Measurements from ENCODE around the gene GNAI2.
"Not testable (repeated sequence)": the region's sequence is repeated elsewhere in the genome, so short reads cannot be mapped to it uniquely, and the experiment has no call there.

The GNAI2 gene

DNA sequence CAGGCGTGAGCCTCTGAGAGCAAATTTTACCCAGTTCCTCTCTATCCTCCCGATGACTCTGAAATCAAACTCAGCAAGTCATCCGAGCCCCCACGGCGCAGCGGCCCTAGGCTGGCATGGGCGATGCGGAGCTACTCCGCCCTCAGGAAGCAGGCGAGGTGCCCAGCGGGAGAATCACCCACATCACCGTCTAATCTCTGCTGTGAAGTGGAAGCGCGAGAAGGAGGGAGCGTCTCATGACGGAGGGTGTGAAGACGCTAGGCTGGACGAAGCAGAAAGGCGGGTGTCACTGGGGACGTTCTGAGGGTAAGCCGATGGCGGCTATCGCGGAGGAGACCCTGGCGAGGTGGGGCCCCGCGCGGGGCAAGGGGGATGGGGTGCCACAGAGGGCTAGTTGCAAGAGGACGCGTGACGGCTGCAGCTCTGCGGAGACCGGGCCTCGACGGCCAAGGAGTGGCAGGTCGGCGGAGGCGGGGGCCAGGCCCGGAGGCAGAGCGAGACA is 9.1 kb upstream of the GNAI2 start:
- DNase-seq (ENCODE audit: low spot score) = peak; percentile 61

DNA sequence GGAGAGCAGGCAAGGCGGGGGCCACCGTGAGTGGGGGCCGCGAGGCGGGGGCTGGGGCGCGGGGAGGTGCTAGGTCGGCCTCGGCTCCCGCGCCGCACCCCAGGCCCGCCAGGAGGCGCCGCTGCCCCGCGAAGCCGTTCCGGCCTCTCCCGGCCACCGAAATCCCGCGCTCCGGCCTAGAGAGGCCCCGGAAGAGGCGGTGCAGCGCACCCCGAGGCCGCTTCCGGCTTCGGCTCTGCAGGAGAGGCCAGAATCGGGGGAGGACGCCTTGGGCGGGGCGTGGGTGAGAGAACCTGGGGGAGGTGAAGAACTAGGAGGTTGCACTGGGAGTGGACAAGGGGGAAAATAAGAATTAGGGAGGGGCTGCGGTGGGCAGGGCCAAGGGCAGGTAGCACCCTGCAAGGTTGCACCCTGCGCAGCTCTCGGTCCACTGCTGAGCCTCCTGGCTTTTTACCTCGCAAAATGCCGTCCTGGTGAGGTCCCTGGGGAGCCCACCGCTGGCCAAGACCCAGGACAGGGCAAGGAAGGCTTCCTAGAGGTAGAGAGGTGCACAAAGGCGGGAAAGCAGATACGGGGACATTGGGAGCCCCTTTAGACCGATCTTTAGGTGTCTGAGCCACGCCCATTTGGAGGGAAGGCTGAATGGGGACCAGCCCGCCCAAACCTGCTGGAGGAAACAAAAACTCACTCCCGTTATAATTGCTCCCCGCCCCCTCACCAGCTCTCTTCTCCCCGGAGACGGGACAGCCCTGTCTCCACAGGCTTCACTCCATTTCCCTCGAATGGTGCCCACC is 8.4 kb upstream of the GNAI2 start:
- peak; percentile 96 for DNase-seq (ENCODE audit: low spot score)

DNA sequence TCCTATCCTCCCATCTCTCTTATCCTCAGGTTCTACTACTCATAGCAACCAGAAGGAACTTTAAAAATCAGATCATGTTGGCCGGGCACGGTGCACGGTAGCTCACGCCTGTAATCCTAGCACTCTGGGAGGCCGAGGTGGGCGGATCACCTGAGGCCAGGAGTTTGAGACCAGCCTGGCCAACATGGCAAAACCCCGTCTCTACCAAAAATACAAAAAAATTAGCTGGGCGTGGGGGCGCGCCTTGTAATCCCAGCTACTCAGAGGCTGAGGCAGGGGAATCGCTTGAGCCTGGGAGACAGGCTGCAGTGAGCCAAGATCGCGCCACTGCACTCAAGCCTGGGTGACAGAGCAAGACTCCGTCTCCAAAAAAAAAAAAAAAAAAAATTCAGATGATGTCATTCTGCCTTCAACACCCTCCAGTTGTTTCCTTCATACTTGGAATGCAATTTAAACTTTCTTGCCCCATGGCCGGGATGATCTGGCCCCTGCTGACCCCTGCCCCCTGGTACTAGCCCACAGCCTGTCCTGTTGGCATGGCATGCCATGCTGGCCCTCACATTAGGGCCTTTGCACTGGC is 7.7 kb upstream of the GNAI2 start:
- not testable (repeated sequence) for DNase-seq (ENCODE audit: low spot score)

DNA sequence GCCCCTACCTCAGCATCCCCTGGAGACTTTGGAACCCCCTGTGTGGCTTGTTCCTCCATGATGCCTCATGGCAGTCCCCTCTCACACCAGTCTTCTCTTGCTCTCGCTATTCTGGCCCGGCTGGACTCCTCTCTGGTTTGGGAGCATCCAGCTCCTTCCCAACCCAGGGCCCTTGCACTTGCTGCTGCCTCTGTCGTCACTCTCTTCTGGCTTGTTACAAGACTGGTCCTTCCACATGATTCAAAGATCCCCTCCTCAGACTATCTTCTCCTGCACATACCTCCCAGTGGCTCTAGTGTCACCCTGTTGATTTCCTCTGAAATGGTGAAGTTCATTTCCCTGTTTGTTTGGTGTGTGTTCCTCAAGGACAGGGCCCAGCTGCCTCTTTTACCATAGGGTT is 6.5 kb upstream of the GNAI2 start:
- no peak for DNase-seq (ENCODE audit: low spot score)

DNA sequence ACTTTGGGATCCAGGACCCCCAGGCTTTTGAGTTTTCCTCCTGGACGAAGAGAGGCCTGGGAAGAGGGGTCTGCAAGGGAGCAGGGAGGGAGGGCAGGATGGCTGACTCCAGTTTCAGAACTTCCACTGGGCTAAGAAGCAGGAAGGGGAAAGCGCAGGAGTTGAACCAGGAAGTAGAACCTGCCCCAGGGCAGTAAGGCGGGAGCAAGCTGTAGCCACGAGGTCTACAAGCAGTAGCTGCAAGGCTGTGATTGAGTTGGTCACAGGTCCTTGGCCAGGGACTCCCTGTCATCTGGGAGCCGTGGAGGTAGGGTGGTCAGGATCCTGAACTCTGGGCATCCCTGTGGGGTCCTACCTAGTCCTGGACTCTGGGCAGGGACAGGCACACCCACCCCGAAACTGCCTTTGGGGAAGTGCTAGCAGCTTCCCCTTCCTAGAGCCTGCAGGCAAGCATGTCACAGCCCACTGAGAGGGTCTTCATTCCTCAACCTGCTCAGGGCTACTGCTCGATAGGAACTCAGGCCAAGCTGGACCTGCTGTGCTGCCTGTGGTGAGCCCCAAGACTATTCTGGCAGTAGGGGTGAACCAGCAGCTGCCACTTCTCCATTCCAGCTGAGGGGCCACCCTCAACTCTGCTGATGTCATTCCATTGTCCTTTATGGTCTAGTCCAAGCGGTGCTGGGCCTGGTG is 5.8 kb upstream of the GNAI2 start:
- DNase-seq (ENCODE audit: low spot score) = no peak

DNA sequence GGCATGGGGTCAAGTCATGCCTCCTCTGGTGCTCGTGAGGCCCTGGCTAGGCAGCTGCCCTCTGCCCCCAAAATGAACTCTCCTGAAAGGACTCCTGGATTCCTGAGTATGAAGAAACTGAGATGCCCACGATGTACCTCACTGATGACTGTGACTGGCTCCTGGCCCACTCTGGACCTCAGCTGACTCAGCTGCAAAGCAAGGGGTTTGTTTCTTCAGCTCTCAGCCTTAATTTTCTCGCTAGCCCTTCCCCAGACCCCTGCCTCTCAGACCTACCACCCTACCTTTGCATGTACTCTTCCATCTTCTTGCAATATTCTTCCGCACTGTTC is 5.2 kb upstream of the GNAI2 start:
- no peak for DNase-seq (ENCODE audit: low spot score)

DNA sequence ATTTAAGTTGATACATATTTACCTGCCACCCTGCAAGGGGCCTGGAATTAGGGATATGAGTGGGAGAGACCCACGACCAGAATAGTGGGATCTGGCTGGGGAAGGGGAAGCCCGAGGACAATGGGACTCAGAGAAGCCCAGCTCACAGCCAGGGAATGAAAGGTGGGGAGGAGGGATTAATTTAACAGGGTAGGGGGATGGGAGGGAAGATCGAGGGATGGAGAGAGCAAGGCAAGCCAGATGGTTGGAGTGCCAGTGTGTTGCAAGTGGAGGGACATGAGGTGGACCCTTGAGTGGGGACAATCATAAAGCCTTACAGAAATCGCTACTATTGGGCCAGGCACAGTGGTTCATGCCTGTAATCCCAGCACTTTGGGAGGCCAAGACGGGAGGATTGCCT is 4.4 kb upstream of the GNAI2 start:
- no peak for DNase-seq (ENCODE audit: low spot score)

DNA sequence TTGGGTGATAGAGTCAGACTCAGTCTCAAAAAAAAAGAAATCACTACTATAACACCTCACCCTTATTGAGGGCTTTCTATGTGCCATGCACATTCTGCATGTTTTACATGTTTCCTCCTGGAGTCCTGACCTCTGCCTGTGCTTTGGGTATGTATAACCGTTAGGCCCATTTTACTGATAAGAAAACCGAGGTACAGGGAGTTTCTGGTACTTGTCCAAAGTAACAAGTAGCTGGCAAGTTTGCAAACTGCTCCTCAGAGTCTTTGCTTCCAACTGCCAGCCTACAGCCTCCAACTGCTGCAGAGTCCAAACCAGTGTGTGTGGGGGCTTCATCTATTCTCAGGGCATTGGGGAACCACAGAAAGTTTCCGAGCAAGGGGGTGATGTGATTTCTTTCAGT is 3.7 kb upstream of the GNAI2 start:
- no peak for DNase-seq (ENCODE audit: low spot score)

DNA sequence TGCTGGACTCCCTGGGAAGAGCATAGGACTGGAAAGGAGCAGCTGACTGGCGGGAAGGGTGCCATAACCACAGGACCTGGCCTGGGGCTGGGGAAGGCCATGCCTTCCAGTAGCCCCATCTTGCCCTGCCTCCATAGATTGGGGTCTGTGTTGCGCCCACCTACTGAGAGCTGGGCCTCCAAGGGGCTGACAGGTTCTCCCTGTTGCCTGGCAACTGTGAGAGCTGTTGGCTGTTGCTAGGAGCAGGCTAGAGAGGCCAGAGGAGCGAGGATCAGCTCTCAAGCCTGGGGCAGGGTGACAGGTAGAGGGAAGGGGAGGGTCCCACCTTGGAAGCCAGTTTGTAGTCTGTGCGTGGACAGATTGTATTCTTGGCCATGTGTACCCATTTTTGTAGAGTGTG is 2.8 kb upstream of the GNAI2 start:
- DNase-seq (ENCODE audit: low spot score) = no peak

DNA sequence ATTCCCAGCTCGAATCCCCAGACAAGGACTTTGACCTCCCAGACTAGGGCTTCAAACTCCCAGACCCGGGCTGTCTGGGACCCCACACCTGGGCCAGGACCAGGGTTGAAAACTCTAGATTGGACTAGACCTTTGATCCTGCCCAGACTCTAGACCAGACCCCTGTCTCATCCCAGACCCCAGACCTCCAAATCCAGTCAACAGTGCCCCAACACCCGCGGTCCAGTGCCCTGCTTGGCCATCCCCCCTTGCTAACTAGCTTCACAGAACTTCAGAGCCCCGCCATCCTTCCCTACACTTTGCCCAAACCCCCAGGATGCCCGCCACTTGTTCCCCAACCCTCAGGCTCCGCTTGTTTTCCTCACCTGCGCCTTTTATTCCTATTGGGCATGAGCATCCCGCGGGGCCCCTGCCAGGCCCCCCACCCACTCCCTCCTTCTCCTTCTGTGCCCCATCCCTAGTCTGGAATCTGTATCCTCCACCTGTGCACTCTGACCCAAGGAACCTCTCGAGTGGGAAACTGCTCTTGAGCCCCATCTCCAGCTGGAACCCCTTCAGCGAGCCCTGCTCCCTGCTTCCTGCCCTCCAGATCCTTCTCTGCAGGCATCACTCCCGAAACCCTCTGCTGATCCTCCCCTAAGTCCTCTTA is 604 bp downstream of the GNAI2 start:
- DNase-seq (ENCODE audit: low spot score) = no peak

DNA sequence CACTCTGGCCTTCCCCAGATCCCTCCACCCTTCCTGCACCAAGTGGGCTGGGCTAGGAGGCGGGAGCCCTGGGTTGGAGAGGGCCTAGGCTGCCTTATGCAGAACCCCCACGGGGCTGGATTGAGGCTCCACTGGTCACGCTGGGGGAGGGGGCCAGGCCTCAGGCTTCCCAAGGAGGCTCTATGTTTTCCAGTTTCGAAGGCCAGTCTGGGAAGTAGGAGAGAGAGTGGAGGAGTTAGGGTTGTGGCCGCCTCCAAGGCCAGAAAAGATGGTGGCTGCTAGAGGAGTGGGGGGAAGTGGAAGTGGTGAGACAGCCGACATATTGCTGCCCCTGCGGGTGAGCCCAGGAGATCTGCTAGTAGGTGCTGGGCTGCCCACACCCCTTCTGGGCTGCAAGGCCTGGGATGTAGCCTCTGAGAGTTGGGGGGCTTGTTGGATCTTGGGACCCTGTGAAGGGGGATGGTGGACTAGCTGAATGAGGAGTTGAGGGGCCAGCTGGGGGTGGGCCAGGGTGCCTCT is 1.2 kb downstream of the GNAI2 start:
- peak; percentile 65 for DNase-seq (ENCODE audit: low spot score)

DNA sequence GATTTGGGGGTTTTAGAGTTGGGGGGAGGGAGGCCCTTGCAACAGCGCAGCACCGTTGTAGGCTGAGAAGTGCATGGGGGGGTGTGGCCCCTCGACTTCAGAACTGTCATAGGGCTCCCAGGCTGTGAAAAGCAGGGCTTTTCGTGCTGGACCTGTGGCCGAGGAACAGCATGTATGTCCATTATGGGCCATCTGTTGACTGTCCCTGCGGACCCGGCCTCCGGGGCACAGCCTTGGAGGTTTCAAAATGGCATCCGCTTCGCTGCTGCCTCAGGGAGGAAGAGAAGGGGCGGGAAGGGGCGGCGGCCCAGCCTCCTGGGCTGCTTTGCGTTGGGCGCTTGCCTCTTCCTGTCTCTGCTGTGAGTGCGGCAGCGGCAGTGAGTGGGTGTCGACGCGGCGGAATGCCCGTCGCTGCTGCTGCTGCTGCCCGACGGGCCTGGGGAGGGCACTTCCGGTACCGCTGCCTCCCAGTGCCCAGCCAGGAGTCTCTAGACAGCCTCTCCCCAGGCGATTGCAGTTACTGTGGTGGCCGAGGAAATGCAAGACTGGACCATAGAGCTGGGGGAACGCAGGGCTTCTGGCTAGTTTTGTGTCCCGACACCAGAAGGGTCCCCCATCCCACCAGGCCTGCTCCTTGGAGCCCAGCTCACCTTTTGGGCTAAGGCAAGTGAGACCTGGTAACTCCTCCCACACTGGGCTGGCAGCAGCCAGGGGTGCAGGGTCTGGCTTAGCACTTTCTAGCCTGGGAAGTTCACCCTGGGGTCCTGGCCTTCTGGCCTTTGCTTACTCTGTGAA is 1.9 kb downstream of the GNAI2 start:
- peak; percentile 92 for DNase-seq (ENCODE audit: low spot score)

DNA sequence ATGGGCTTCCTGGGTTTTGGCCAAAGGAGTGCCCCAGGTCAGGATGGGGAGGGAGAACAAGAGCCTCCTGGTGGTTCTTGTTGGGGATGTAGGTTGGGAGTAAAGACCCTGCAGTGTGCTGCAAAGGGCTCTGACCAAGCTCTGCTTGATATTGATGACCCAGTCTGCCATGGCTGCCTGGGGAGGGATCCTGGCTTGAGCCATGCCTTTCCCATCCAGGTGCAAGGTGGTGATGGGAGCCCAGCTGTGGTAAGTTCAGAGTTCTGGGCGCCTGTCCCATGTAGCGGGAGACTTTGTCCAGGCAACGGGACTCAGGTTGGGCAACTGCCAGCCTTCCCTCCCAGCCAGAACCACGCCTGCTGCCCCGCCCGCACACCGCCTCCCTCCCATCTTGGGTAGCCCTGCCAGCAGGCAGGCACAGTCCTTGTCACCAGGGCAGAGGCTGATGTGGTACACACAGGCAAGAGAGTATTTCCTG is 2.6 kb downstream of the GNAI2 start:
- DNase-seq (ENCODE audit: low spot score) = peak; percentile 79

DNA sequence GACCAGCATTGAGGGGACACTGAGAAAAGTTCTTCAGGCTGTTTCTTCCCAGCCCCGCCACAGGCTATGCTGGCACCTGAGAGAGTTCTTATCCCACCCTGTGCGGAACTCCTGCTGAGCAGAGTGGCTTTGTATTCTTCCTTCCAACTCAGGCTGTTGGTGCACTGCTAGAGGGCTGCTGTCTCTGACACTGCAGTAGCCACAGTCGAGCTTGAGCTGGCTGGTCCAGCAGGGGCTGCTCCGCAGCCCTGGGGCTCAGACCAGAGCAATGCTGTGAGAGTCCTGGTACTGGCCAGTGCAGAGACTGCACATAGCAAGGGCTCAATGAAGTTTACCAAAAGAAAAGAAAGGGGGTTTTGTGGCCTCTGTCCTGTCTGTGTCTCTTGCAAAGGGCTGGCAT is 3.6 kb downstream of the GNAI2 start:
- DNase-seq (ENCODE audit: low spot score) = no peak

DNA sequence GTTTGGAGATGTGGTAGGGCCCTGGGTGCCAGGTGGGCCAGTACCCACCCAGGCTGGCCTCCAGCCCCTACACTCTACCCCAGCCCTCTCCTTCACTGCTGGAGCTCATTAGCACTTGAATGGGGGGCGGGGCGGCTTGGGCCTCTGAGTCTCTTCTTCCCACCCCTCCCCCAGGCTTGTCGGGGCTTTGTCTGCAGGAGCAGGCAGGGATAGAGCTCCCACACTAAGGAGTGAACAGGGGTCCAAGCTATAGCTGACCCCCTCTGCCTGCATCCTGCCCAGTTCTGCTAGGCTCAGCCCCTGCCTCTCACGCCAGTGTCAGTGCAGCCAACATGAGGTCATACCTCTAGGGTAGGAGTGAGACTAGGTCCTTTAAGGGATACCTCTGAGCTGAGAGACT is 5.2 kb downstream of the GNAI2 start:
- DNase-seq (ENCODE audit: low spot score) = no peak

DNA sequence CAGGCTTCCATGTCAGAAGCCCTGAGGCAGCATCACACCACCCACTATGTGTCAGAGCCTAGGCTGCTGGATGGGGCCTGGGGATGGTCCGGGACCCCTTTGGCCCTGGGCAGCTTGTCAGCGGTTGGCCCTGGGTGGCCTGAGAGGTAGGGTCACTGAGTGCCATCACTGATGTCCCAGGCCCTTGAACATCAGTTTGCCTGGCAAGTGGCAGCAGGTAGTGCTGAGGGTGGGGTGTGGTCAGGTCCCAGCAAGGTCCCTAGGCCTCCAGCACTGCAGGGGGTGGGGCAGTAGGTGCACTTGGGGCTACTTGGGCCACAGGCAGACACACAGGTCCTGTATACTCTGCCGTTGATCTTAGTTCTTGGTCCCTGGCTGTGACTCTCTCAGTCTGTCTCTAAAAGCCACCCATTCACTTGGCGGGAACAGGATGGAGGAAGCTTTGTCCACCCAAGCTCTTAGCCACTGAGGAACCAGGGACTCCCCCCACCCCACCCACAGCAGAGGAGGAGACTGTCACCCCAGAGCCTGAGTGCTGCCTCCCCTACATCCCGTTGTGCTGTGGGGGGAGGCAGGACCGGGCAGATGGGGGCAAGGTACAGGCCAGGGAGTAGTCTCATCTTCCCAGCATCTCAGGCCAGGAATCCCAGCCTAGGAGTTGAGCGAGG is 5.8 kb downstream of the GNAI2 start:
- no peak for DNase-seq (ENCODE audit: low spot score)

DNA sequence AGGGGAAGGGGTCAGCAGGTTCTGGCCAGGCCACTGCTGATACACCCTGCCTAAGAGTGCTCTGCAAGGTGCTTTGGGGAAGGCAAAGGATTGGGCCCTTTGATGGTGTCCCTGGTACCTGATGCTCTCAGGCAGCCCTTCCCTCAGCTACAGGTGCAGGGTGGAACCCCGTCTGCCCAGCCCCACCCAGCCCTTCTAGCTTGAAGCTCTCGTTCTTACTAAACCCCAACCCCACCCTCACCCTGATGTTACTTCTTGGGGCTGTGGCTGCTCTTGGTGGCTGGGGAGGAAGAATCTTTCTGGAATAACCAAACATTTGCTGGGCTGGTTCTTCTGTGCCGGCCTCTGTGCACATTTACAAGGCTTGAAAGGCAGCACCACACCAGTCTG is 6.4 kb downstream of the GNAI2 start:
- no peak for DNase-seq (ENCODE audit: low spot score)

DNA sequence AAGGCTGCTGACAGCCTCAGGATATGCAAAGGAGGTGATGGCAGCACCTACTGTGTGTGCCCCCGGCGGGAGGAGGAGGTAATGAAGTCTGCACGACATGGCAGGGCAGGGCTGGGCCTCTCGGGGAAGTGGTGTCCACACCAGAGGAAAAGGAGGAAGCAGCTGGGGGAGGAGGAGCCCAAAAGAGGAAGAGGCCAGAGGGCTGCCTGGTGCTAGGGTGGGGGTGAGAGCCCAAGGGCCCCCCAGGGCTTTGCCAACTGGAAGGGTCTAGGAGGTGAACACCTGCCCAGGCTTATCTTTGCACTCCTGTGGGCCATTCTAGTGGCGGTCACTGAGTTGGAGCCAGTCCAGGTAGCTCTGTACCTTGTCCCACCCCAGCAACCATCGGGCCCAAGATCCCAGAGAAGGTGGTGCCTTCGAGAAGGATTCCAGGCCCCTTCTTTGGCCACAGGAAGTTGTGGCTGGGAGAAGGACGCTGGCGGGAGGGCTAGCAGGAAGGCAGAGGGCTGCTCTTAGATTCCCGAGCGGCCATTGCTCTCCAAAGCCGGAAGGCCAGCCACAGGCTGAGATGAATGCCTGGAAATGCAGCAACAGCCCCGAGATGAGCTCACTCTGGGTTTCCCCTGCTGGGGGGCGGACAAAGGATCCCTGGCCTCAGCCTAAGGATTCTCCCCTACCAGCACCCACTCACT is 7.0 kb downstream of the GNAI2 start:
- peak; percentile 37 for DNase-seq (ENCODE audit: low spot score)

DNA sequence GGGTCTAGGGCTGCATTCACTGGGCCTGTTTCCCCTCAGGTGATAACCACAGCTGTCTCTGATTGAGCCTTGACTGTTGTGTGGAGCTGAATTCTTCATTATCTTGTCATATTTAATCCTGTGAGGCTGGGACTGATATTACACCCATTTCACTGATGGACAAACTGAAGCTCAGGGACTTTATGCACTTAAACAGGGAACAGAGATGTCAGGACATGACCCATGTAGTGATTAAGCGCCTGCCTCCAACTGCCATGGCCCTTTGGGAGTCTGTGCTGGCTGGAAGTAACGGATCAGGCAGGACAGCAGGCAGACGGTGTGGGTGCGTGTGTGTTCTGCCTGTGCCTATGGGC is 7.5 kb downstream of the GNAI2 start:
- no peak for DNase-seq (ENCODE audit: low spot score)

DNA sequence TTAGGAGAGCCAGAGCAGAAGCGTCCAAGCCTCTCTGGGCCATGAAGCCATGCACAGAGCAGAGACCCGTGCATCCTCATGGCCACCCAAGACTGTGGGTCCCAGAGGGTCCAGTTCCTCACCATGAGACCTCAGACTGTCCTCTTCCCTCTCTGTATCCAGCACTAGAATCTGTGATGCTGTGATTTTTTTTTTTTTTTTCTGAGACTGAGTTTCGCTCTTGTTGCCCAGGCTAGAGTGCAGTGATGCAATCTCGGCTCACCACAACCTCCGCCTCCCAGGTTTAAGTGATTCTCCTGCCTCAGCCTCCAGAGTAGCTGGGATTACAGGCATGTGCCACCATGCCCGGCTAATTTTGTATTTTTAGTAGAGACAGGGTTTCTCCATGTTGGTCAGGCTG is 8.8 kb downstream of the GNAI2 start:
- DNase-seq (ENCODE audit: low spot score) = not testable (repeated sequence)

Measured in GM03348 (cell line).